MV-4-11 (cell line): Measurements from ENCODE around the gene SFRP4.
"Not testable (repeated sequence)": the region's sequence is repeated elsewhere in the genome, so short reads cannot be mapped to it uniquely, and the experiment has no call there.

Experiments
- DNase-seq: peaks from one replicate; lab custom pipeline; 2025; lab: John Stamatoyannopoulos, UW

SFRP4 gene

DNA sequence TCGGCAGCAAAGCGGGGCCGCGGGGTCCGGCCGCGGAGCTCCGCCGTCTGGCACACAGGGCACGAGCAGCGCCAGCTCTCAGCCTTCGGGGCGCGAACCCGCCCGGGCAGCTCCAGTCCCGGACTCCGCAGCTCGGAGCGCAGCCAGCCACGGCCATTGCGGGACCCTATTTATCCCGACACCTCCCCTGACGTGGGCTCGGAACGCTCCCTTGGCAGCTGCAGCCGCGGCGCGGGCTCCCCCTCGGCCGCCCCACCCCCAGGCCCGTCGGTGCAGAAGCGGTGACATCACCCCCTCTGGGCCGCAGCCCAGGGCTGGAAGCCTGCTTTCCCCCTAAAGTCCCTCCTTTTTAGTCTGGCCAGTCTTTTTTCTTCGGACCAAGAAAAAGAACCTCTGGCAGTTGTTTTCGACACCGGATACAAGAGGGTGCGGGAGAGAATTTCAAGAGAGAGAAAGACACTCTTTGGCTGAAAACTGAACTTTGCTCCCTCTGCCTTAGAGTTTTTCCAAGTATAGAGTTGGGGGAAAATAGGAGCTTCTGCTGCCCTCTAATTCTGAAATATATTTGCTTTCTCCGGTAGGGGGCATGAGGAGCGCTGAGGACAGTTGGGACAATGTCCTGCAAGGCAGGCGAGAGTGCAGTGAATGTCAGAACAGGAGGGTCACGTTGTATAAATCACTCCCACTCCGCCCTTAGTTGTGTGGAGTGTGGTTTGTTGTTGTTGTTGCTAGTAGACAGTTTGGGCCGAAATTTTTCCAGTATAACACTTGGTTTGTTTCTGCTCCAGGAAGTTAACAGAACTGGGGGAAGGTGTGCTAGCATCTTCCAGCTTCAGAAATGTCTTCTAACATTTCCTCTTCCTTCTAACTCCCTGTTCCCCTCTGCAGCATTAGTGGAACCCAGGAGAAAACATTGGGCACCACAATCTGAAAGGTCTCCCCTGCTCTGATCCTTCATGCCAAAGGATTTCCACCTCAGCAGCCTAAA is at the start of gene SFRP4:
SFRP4 (minus strand) TSS at position 145 of the 988 bp plus-strand sequence. CDS start 280 bp downstream, outside the sequence.
- DNase-seq, result peak; percentile 53

GRCh38 chr7:37964196-37964595 is 47.6 kb upstream of the SFRP4 start:
- DNase-seq, result no peak

- DNase-seq, result no peak
Observed at GRCh38 chr7:37961251-37961650, 44.6 kb upstream of the SFRP4 start.

DNA sequence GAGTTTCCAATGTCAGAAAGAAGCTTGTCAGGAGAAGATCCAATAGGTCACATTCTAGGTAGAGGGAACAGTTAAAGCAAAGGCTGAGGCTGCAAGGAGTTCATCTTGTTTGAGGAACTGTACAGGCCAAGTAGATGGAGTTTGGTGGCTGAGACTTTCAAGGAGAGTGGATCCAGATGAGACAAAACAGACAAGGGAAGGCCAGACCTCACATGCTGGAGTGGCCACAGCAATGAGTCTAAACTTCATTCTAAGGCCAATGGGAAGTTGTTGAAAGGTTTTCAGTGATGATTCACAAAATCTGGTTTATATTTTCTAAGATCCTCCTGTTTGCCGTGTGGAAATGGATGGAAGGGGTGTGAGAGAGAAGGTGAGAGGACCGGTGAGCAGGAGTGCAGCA is 43.9 kb upstream of the SFRP4 start:
- no peak for DNase-seq

DNA sequence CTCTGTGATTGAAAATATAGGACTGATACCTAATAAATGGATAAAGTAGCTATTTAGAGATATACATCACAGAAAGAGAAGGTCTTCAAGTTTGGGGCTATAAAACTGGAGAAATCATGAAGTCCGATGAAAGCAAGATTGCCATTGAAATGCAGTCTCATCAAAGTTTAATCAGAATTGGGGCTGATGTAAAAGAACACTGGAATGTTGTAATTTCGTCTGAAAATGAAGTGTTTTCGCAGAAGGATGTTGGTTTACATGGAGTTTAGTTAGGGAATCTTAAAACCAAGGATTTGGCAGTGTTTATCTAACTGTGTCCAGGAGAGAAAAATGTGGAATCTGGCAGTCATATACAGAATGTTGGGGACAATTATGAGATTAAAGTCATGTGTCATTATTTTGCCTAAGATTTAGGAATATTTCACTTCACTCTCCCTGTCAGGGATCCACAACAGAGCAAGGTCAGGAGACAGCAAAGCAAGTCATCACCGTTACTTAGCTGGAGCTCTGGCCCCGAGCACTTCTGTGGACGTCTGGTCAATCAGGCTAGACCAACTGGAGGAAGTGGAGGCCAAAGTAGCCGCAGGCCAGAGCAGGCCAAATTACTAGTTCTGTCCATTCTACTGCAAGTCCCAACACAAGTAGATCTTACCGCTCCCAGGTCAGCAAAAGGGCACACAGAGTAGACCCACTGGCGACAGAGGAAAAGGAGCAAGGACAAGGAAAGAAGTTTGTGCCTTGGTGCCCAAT is 40.8 kb upstream of the SFRP4 start:
- DNase-seq, result no peak

DNA sequence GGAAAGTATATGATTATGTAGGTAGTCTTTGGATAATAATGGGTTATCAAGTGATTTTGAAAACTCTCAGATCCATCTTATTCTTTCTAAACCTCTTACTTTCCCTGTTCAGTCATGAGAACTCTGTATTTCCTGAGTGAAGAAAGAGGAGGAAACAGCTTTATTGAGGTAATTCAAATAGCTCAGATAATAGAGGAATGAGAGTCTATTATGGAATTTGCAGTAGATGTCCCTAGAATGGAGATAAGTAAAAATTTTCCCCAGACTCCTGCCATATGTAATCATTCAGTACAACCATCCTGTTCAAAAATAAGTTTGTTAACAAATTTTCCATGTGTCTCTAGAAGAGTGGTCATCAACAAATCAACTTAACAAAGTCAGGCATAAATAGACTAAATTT is 40.2 kb upstream of the SFRP4 start:
- DNase-seq, result no peak

DNA sequence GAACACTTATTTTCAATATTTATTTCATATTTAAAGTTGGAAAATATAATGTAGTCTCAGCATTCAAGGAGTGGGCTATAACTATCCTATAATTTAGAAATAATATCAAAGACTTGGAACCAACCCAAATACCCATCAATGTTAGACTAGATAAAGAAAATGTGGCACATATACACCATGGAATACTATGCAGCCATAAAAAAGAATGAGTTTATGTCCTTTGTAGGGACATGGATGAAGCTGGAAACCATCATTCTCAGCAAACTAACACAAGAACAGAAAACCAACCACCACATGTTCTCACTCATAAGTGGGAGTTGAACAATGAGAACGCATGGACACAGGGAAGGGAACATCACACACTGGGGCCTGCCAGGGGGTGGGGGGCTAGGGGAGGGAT is 37.6 kb upstream of the SFRP4 start:
- not testable (repeated sequence) for DNase-seq

- DNase-seq, result peak; percentile 88
Observed at GRCh38 chr7:37952240-37952639, 35.6 kb upstream of the SFRP4 start.

GRCh38 chr7:37947941-37948210 is 31.3 kb upstream of the SFRP4 start:
- no peak for DNase-seq

DNA sequence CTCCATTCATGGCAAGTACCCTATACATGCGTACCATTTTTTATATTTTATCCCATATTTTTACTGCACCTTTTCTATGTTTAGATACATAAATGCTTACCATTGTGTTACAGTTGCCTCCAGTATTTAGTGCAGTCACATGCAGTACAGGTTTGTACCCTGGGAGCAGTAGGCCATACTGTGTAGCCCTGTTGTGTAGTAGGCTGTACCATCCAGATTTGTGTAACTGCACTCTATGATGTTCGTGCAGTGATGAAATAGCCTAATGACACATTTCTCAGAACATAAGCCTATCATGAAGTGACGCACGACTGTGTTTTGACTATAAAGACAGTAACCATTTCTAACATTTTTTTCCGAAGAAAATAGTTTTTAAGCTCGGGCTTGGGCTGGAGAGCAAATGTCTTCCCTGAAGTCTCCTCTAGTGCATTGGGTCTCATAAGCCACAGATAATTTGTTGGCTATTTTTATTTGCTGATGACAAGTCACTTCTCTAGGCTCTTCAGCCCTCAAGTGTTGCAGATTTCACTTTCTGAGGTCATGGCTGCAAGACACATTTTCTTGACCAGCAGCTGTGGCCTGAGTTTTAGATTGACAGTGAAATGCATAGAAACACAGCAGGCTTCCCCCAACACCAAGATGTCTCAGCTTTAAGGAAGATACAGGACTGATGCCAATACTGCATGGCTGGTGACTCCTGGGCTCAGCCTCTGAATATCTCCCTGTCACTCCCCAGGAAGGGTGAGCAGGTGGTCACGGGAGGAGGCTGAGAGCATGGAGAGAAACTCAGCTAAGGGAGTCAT is 30.7 kb upstream of the SFRP4 start:
- no peak for DNase-seq

DNA sequence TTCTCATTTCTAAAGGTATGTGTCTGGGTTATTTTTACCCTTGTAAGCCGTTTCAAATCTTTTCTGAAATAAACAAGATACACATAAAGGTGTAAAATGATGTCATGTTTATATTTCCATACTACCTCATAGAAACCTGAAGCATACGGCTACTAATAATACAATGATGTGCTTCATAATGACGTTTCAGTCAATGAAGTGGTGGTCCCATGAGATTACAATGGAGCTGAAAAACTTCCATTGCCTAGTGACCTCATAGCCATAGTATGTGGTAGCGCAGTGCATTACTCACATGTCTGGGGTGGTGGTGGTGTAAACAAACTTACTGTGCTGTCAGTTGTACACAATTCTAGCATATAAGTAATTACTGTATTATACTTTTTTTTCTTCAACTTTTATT is 28.7 kb upstream of the SFRP4 start:
- DNase-seq, result no peak

GRCh38 chr7:37944737-37945054 is 28.1 kb upstream of the SFRP4 start:
- no peak for DNase-seq

- DNase-seq, result no peak
Observed at GRCh38 chr7:37943905-37944736, 27.5 kb upstream of the SFRP4 start.

- DNase-seq, result no peak
Observed at GRCh38 chr7:37942934-37943610, 26.5 kb upstream of the SFRP4 start.

DNA sequence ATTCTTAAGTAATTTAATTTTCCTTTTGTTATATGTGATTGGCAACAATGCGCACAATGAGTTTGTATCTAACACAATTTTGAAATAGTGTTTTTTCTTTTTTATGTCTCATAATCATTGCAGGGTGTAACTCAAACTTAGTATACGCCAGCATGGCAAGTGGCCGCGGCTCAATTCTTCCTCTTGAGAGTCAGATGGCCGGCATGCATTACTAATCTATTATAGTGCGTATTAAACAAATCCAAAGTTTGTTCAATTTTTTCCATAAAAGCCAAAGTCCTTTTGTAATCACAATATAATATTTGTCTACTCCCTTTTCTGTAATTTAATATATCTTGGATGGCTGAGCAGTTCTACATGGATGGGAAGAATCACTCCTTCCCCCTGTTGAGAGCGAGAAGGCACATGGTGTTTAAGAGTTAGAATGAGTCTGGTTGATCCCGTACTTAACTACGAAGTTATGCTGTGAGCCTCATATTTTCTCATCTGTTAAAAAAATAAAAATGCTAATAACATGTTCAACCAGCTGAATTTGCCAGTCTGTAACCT is 16.5 kb upstream of the SFRP4 start:
- DNase-seq, result no peak

DNA sequence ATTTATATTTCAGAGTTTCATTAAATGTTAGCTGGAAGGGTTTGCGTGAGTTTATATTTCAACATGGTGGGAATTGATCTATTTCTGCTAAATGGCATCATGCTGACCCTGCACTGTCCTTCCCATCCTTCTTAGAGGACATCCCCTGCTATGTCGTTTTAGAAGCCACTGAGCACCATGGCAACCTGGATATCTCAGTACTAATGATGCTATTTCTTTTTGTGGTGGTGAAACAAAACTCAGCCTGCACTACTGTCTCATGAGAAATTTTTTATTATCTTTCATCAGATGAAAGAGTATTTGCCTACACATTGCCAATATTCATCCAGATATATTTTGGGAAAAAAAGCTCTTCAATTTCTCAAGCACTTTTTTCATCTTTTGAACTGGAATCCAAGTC is 15.9 kb upstream of the SFRP4 start:
- no peak for DNase-seq

DNA sequence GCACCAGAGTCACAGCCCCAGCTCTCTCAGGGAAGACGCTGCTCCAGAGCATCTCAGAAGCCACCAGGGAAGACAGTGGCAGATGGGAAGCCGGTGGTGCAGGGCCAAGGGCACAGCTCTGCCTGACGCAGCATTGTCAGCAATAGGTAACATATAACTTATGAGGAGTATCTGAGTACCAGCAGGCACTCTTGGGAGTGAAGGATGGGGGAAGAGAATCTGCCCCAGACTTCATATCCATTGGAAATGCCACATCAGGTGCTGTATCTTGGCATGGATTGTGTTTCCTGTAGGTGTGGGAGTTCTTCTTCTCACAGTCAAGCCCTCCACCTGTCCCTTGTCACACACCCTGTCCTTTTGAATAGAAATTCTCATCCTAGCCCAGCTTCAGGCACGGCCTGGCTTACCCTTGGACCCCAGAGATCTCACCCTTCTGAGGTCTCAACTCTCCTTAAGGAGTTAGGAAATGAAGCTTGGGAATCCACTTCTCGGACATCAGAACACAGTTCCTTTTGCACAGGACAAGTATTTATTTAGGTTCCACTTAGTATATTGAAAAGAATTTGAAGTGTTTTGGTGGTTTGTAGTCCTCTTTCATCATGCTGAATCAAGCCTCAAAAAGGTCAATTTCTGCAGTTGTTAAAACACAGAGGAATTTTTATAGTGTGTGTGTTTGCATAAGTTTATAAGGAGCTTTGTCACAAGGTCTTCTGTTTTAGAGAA is 13.8 kb upstream of the SFRP4 start:
- no peak for DNase-seq

GRCh38 chr7:37928878-37929277 is 12.3 kb upstream of the SFRP4 start:
- no peak for DNase-seq

GRCh38 chr7:37927773-37928444 is 11.3 kb upstream of the SFRP4 start:
- DNase-seq, result peak; percentile 53

DNA sequence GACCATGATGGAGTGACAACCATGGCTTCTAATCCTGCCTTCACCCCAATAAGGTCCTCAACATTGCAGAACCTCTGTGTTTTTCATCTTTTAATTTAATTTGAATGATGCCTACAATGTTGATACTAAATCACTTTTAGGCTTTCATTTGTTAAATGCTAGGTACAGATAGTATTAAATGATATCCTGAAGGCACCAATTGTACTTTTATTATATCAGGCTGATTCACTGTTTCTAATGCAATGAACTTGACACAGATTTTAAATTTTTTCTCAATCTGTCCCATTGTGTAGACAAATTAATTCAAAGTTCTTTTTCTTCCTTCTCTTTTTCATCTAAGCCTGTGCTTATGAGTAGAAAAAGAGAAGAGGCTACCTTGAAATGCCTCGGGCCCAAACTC is 9.0 kb upstream of the SFRP4 start:
- no peak for DNase-seq
